DMS53 treated with DMSO at 0.1 percent for 48 hours (cell line): ENCODE results near the gene FAM241B.

Experiments
- DNase-seq: peaks from one replicate; lab custom pipeline; 2025; ENCODE audit not compliant: unreplicated experiment; lab: John Stamatoyannopoulos, UW

Gene FAM241B

DNA sequence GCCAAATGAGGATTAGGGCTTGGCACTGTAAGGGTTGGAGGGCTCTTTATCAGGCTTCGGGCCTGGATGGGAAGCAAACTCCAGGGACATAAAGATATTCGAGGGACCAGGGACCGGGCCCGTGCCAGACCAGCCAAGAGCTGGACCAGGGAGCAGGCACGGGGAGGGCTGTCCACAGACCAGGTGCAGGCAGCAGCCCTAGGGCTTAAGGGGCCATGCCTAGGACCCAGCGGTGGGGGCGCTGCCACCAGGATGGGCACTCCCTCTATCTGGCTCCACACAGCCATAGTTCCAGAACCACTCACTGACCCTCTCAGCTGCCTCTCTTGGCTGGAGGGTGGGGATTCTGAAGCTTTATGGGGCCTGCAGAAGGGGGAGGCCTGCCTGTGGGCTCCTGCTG is 32.9 kb downstream of the FAM241B start:
- no peak for DNase-seq

DNA sequence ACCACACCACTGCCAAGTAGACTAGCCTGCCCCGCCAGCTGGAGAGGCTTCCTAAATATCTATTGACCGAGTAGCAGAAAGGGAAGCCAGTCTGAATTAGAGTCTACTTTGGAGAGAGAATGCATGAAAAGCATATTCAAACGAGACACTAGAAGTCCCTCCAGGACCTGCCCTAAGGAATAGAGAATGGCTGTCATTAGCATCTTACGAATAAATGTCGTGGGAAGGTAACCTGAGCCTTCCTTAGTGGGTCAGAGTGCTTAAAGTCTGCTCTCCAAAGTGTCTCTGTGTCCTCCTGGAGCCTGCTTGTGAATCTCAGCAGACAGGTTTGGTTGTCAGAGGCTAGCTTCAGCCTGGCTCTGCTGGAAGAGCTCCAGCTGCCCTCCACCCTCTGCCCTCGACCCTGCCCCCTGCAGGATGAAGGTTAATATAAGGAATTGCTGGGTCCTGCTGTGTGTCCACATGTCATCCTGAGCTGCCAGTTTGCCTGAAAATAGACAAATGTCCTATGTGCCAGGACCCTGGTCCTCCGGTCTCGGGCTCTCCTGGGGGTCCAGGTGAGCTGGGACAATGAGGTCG is 33.4 kb downstream of the FAM241B start:
- no peak for DNase-seq

DNA sequence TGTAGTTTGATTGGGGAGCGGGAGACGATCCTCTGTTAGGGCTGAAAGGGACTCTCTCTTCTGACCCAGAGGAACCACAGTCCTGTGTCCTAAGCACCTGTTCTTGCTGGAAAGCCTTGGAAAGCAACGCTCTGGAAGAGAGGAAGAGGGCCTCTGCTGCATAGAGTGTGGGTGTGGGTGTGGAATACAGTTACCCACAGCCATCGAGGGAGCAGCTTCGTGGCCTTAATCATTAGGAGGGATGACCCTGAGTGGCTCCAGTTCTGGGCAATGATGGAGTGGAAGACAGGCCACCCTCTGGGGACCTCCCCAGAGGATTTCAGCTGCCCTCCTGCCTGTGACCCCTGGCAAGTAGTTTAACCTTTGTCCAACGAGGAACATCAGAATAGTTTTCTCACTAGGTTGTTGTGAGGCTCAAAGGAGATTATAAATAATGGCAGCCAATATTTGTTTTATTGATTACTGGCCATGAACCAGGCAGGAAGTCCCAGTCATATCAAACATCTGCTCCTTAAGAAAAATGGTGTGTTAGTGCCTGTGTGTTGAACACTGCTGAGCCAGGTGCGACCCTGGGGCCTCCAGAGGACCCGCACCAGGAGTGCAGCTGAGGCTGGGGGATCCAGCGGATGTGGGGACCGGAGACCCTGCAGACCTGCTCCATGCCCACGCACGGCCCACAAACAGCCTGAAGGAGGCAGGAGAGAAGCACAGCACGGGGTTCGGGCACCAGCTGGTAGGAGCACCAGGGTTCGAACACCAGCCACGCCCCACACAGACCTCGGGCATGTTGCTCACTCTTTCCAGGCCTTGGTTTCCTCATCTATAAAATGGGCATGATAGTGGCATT is 35.6 kb downstream of the FAM241B start:
- DNase-seq, result no peak

DNA sequence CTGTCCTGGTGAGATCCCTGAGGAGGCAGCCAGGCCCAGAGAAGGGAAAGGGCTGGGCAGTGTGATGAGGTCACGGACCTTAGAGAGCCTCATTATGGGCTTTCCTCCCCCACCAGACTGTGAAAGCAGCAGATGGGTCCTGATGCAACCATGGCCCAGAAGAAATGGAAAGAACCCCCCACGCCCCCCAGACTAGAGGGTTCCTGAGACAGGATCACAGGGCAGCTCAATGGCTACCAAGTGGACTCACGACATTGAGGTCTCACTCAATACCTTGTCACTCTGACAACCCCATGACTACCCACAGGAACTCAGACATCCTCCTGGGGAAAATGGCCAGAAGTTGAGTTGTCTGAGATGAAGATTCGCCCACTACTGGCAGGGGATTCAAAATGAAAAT is 36.7 kb downstream of the FAM241B start:
- no peak for DNase-seq

DNA sequence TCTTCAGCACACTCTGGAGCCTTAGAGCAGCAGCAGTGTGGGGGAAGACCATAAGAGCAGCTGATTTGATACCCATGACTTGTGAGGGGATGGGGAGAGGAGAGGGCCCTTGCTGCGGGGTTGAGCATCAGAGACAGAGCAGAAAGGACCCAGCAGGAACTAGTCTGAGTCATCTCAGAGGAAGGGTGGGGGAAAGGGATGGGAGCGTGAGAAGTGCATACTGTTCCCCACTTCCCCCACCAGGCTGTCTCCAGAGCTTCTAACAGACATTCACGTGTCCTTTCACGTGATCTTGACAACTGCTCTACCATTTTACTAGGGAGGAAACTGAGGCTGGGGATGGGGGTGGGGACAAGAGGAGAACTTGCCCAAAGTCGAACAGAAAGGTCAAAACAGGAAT is 38.7 kb downstream of the FAM241B start:
- DNase-seq, result no peak

DNA sequence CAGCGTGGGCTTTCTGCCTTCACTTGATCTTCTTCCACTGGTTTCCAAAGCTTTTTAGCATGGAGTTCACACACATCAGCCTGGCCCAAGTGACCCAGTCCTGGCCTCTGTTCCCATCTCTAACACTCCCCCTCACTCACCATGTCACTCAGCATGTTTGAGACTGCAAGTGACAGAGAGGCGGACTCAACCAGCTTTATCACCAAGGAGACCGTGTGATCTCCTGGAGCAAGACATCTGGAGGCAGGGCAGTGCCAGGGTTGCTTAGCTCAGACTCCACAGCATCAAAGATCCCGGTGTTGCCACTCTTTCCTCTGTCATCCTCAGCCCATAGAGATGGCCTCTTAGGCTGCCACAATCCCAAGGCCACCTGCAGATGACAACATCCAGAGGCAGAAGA is 39.4 kb downstream of the FAM241B start:
- no peak for DNase-seq

DNA sequence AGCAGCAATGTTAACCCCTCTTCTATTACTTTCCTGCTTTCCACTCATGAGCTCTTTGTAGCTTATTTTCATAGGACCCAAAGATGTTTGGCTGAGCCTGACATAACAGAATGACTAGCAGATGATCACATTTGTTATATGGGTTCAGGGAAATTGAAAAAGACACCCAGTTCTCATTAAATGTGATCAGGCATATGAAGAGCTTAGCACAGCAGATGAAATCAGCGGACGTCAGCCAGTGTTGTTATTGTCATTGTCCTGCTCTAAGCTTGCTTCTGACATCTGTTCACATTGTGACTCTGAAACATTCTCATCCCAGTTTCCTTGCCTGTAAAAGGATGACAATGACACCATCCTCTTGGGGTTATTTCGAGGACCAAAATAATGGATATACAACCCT is 43.5 kb downstream of the FAM241B start:
- DNase-seq, result no peak

DNA sequence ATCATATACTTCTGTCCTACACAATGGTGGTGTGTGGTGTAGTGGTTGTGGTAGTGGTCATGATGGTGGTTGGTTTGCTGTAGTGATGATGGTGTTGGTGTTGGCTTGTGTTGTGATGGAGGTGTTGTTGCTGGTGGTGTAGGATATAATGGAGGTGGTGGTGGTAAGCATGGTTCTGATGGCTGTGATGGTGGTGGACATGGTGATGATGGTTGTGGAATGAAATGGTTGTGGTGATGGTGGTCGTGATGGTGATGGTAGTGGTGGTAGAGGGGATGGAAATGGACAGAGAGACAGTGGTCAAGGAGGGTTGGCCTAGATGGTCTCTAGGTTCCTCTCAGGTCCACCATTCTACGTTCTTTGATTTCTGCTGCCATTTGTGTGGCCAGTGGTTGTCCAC is 44.7 kb downstream of the FAM241B start:
- DNase-seq, result no peak

DNA sequence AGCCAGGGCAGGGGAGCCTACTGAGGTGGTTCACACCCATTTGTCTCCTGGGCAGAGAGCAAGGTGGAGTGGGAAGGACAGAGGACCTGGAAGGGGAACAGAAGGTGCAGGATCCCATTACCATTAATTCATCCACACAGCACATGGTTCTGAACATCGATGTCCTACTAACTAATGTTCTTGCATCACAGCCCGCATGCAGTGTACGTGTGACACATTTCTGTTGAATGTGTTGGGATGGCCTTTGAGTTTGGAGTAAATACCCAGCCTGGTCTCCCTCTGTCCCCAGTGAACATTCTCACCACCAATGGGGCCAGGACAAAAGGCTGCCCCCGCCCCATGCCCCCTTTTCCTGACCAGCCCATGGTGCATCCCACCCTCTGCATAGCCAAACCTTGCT is 46.3 kb downstream of the FAM241B start:
- no peak for DNase-seq

DNA sequence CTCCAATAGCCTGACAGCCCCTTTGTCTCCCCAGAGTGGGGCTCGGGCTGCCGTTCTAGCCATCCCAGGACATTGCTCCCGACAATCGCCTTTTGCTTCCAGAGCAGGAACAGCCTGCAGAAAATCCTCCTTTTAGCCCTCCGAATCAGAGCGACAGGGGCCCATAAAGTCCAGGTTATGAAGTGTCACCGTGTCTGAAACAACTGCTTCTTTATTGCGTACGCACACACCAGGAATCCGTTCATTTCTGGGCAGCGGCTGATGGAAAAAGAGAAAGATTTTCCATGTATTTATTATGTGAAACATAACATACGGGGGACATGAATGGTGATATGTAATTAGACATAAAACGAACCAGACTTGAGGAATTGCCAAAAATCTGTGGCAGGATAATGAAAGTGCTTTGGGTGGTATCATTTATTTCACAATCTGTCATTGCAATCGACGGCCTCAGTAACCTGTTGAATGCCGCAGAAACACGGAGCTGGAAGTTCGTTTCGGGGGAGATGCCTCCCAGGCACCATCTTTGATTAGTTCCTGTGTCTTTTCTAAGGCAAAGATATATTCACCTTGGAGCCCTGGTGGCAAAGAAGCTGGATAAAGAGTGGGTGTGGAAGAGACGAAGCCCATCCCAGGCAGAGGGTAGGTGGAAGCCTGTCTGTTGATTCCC is 48.1 kb downstream of the FAM241B start:
- DNase-seq, result no peak

DNA sequence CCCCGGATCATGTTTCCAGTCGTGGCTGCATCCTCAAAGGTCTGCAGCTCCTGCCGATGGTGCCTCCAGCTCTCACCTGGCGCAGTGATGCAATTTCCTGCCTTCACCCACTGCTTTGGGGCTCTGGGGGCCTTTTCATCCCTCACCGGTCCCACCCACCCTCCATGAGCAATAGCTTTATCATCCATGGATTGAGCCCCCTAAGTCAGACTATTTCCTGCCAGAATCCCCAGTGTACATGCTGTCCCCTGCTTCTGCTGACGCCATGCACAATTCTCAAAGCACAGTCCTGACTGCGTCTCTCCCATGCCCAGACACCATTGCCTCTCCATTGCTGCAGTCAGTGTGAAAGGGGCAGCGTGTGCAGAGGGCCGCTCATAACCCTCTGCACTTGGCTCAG is 49.7 kb downstream of the FAM241B start:
- DNase-seq, result no peak

DNA sequence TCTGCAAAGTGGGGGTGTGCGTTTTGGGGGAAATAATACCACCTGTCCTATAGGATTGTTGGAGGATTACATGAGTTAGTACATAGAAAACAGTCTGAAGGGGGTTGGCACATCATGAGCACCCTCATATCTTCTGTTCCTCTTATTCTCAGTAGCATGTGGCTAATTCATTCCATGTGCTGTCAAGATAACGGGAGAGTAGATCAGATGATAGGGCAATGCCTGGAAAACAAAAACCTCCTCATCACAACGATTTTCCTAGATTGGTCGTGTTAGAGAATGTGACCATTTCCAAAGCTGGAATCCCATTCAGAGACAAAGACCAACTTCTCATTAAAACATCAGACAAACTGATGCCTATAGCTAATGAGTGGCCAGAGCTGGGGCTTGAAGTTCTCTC is 50.6 kb downstream of the FAM241B start:
- no peak for DNase-seq

DNA sequence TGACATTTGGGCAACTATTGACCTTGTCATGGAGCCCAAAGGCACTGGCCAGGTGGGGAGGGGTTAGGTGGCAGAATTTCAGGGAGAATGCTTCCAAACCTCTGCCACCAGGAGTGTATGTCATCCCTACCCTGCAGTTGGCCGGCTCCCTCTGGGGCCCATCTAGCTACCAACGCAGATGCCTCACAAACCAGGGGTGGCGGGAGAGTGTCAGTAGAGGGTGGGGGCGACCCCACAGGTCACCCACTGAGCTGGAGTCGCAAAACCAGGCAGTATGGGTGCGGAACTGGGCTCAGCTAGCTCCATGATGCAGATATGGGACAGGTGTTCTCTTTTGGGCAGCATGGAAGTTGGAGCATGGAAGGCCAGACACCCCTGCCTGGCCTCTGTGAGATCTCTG is 51.4 kb downstream of the FAM241B start:
- DNase-seq, result no peak

DNA sequence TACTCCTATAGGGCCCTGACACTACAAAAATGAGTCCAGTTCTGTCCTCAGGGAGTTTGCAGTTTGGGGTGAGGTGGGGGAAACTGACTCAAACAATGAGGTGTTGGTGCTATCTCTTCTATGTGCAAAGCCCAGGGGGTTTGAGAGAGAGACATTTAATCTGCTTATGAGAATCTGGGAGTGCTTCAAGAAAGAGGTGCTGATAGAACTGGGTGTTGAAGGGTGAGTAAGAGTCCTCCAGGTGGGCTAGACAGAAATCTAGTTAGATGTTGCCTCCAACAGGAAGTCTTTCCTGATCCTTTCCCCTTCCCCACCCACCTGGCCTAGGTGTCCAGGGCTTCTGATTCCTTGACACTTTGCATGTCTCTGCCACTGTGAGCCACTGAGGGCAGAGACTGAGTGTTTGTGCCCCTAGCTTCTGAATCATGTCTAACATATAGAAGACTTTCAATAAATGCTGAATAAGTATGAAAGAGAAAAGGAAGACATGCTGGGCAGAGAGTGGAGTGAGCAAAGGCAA is 53.0 kb downstream of the FAM241B start:
- no peak for DNase-seq
